ENCODE data around the gene PPFIA3. TPM values are rescaled to one million over a fixed set of nuclear protein-coding genes. Genes with fewer than 3 reads are reported as not detected.

Gene PPFIA3
- total and polyA plus RNA-seq, 2 donors (not counting 1 experiment from before 2014, with no cell fraction given) = 0.62 to 1.3 TPM

DNA sequence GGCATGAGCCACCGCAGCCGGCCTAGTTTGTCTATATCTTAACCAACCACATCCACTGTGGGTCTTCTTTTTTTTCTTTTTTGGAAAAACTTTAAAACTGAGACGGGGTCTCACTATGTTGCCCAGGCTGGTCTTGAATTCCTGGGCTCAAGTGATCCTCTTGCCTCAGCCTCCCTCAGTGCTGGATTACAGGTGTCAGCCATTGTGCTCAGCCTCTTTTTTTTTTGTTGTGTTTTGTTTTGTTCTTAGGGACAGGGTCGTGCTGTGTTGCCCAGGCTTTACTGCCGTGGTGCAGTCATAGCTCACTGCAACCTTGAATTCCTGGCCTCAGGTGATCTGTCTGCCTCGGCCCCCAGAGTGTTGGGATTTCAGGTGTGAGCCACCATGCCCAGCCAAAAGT is 26.7 kb upstream of the PPFIA3 start:
- Histone ChIP-seq H3K27me3 (ENCODE audit: control insufficient read depth, insufficient read depth, low read length) (no peaks in the 10 kb centered on the region), H3K36me3 (ENCODE audit: control insufficient read depth, insufficient read depth, low read length) (peaks cover 25% of the 10 kb centered on the region), H2AFZ (ENCODE audit: low read length) (no peak overlapping the region), H4K20me1 (ENCODE audit: control insufficient read depth, extremely low read depth, insufficient read depth, low read length) (no peaks in the 10 kb centered on the region), H3K9ac (ENCODE audit: insufficient read depth, low read length) (no peak overlapping the region), H3K9me3 (ENCODE audit: control insufficient read depth, insufficient read depth, low read depth, low read length) (no peaks in the 10 kb centered on the region), H3K27ac (ENCODE audit: insufficient read depth, low read length) (no peak overlapping the region), H3K4me3 (replicated peaks in 1 of 4; ENCODE audit: control extremely low read depth in 1 of 4, insufficient read depth in 1 of 4, low read depth in 3 of 4, low read length in 4 of 4) (no peak overlapping the region), H3K79me2 (ENCODE audit: control insufficient read depth, insufficient read depth, low read length) (peaks cover 48% of the 10 kb centered on the region), H3K4me1 (ENCODE audit: control insufficient read depth, extremely low read depth, insufficient read depth, low read length) (peaks cover 2% of the 10 kb centered on the region), H3K4me2 (ENCODE audit: extremely low read depth, insufficient read depth, low read length) (no peak overlapping the region)
- no peak for DNase-seq (ENCODE audit: low read depth in 2 of 2)
- no peak for TF ChIP-seq EZH2 (IDR thresholded peaks at IDR 0.05; ENCODE audit: low read length, missing control alignments)
- TF ChIP-seq, protein P1, sequence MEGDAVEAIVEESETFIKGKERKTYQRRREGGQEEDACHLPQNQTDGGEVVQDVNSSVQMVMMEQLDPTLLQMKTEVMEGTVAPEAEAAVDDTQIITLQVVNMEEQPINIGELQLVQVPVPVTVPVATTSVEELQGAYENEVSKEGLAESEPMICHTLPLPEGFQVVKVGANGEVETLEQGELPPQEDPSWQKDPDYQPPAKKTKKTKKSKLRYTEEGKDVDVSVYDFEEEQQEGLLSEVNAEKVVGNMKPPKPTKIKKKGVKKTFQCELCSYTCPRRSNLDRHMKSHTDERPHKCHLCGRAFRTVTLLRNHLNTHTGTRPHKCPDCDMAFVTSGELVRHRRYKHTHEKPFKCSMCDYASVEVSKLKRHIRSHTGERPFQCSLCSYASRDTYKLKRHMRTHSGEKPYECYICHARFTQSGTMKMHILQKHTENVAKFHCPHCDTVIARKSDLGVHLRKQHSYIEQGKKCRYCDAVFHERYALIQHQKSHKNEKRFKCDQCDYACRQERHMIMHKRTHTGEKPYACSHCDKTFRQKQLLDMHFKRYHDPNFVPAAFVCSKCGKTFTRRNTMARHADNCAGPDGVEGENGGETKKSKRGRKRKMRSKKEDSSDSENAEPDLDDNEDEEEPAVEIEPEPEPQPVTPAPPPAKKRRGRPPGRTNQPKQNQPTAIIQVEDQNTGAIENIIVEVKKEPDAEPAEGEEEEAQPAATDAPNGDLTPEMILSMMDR (conservative IDR thresholded peaks at IDR 0.05 in 1 of 2, IDR thresholded peaks at IDR 0.05 in 1 of 2; ENCODE audit: low read depth in 1 of 2, low read length in 2 of 2) = no peak

DNA sequence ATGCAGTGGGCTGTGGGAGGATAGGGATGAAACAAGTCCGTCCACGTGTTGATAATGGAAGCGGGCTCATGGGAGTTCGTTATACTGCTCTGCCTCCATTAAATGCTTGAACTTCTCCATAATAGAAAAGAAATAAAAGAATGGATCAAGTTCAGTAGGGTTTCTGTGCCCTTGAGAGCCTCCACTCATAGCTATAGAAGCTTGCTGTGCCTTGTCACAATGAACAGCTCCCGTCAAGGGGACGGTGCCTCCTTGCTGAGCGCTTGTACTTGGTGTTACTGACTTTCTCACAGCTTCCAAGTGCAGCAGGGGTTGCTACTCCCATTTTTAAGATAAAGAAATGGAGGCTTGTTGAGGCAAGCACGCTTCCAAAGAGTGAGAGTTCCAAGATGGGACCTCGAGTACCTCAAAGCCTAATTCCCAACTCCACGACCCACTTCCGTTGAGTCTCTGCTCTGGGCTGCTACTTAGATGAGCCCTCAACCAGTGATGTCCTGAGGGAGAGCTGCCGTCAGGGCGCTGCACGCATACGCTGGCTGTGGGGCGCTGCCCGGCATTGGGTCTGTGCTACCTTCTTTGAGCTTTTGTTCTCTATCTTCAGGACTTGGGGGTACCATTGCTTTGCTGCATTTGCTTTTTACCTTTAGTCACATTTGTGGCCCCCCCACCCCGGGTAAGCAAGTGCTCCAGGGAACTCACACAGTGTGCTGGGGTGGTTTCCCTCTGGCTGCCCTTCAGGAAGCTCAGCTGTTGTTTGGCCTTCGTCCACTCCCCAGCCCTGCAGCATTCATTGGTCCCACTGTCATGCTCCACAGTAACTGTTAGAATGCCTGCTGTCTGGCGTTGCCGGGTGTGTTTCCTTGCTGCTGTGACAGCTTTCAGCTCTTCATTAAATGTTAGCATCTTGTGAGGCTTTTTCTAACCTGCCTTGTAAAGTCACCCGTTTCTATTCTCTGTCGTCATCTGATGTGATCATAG is 24.6 kb upstream of the PPFIA3 start:
- no peak overlapping the region for H3K4me2 ChIP-seq (ENCODE audit: extremely low read depth, insufficient read depth, low read length)
- H3K9me3 ChIP-seq (ENCODE audit: control insufficient read depth, insufficient read depth, low read depth, low read length) = no peaks in the 10 kb centered on the region
- no peaks in the 10 kb centered on the region for H3K27me3 ChIP-seq (ENCODE audit: control insufficient read depth, insufficient read depth, low read length)
- no peak overlapping the region for H3K4me3 ChIP-seq (replicated peaks in 1 of 4; ENCODE audit: control extremely low read depth in 1 of 4, insufficient read depth in 1 of 4, low read depth in 3 of 4, low read length in 4 of 4)
- no peak overlapping the region for H3K9ac ChIP-seq (ENCODE audit: insufficient read depth, low read length)
- H3K79me2 ChIP-seq (ENCODE audit: control insufficient read depth, insufficient read depth, low read length) = peaks cover 41% of the 10 kb centered on the region
- no peak for DNase-seq (ENCODE audit: low read depth in 2 of 2)
- no peaks in the 10 kb centered on the region for H3K4me1 ChIP-seq (ENCODE audit: control insufficient read depth, extremely low read depth, insufficient read depth, low read length)
- no peak for TF ChIP-seq EZH2 (IDR thresholded peaks at IDR 0.05; ENCODE audit: low read length, missing control alignments)
- TF ChIP-seq, protein P1 (conservative IDR thresholded peaks at IDR 0.05 in 1 of 2, IDR thresholded peaks at IDR 0.05 in 1 of 2; ENCODE audit: low read depth in 1 of 2, low read length in 2 of 2) = no peak
- H4K20me1 ChIP-seq (ENCODE audit: control insufficient read depth, extremely low read depth, insufficient read depth, low read length) = no peaks in the 10 kb centered on the region
- no peak overlapping the region for H2AFZ ChIP-seq (ENCODE audit: low read length)
- peaks cover 30% of the 10 kb centered on the region for H3K36me3 ChIP-seq (ENCODE audit: control insufficient read depth, insufficient read depth, low read length)
- no peak overlapping the region for H3K27ac ChIP-seq (ENCODE audit: insufficient read depth, low read length)

DNA sequence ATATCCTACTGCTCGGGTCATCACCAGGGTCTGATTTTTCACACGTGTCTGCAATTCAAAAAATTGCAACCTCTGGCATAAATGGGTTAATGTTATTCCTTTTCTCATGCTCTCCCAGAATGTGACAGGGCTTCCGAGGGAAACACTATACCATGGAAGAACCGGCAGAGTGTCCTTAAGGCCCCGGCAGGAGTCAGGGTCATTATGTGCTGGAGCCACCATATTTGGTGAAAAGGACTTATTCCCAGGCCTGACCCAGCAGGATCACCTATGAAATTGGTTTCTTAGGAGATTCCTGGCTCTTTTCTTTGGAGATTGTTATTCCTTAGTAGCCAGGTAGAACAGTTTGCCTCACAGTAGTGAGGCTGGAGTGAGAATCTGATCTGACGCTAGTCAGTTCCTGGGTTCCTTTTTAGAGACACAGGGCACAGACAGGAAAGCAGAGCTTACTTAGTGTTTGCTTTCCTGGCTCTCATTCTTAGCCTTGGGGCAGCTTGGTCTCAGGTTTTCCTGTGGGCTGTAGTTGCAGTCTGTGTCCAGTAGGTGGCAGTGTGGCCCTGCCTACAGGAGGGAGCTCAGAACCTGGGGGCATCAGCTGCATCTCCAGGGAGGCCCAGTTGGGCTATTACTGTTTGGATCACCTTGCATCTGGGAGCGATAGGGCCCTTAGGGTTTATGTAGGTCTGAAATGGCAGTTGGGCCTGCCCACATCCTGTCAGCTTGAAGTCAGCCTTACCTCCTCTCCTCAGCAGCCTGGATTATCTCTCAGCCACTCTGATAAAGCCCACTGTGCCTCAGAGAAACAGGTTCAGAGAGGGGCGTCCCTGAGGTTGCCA is 21.7 kb upstream of the PPFIA3 start:
- peak; percentile 45 to 69 for DNase-seq (ENCODE audit: low read depth in 2 of 2)
- Histone ChIP-seq H3K4me2 (ENCODE audit: extremely low read depth, insufficient read depth, low read length) (no peak overlapping the region), H4K20me1 (ENCODE audit: control insufficient read depth, extremely low read depth, insufficient read depth, low read length) (no peaks in the 10 kb centered on the region), H3K9ac (ENCODE audit: insufficient read depth, low read length) (no peak overlapping the region), H3K27me3 (ENCODE audit: control insufficient read depth, insufficient read depth, low read length) (no peaks in the 10 kb centered on the region), H2AFZ (ENCODE audit: low read length) (no peak overlapping the region), H3K4me3 (replicated peaks in 1 of 4; ENCODE audit: control extremely low read depth in 1 of 4, insufficient read depth in 1 of 4, low read depth in 3 of 4, low read length in 4 of 4) (no peak overlapping the region), H3K79me2 (ENCODE audit: control insufficient read depth, insufficient read depth, low read length) (peaks cover 29% of the 10 kb centered on the region), H3K4me1 (ENCODE audit: control insufficient read depth, extremely low read depth, insufficient read depth, low read length) (no peaks in the 10 kb centered on the region), H3K9me3 (ENCODE audit: control insufficient read depth, insufficient read depth, low read depth, low read length) (no peaks in the 10 kb centered on the region), H3K27ac (ENCODE audit: insufficient read depth, low read length) (no peak overlapping the region), H3K36me3 (ENCODE audit: control insufficient read depth, insufficient read depth, low read length) (peaks cover 34% of the 10 kb centered on the region)
- TF ChIP-seq, protein P1 (conservative IDR thresholded peaks at IDR 0.05 in 1 of 2, IDR thresholded peaks at IDR 0.05 in 1 of 2; ENCODE audit: low read depth in 1 of 2, low read length in 2 of 2) = peak; percentile 98 to 100
- no peak for TF ChIP-seq EZH2 (IDR thresholded peaks at IDR 0.05; ENCODE audit: low read length, missing control alignments)

All from fibroblast of lung (primary cell).